Epithelial cell of proximal tubule (primary cell): ENCODE data around the gene MTUS2. TPM values are rescaled to one million over a fixed set of nuclear protein-coding genes. Genes with fewer than 3 reads are reported as not detected.
A peak's percentile ranks its signal among the peaks of the same experiment; 100 is the strongest.

ENCODE experiments used
- DNase-seq: peaks from one replicate; pipeline ENCODE4 v3.0.0-alpha.2; 2011; ENCODE audit warnings: low read depth
- H3K4me3 ChIP-seq: 2 replicates; pipeline ENCODE4 v1.5.1; 2011; ENCODE audit warnings: low read depth, mild to moderate bottlenecking, low read length
- CTCF ChIP-seq: conservative IDR thresholded peaks from 2 replicates; pipeline ENCODE4 v1.5.1; 2012; ENCODE audit warnings: low read depth, mild to moderate bottlenecking, low read length
- total RNA-seq: library from RNA; depleted of rRNA; stranded (reverse); fragments of >200 nt; gene quantifications from 2 replicates; pipeline ENCODE4 v1.2.3, GENCODE V29; 2015

MTUS2 gene
- total RNA-seq, 1 donor from 2014 or later: not detected

GRCh38 chr13:29540799-29541198 lies 720.7 kb downstream of the MTUS2 start:
- DNase-seq: no peak
- TF ChIP-seq CTCF: no peak

GRCh38 chr13:29541400-29541799 lies 721.3 kb downstream of the MTUS2 start:
- no peak for TF ChIP-seq CTCF
- H3K4me3 ChIP-seq: no peak overlapping the region
- no peak for DNase-seq

More at GRCh38 chr13:29540799-29541198, 720.7 kb downstream of the MTUS2 start:
- no peak overlapping the region for H3K4me3 ChIP-seq

- DNase-seq: no peak
Observed at GRCh38 chr13:29542381-29542780, 722.2 kb downstream of the MTUS2 start.

GRCh38 chr13:29543230-29544215 lies 723.4 kb downstream of the MTUS2 start:
- H3K4me3 ChIP-seq: no peak overlapping the region
- TF ChIP-seq CTCF: peak; percentile 35
- DNase-seq: peak; percentile 6

More at GRCh38 chr13:29542381-29542780, 722.2 kb downstream of the MTUS2 start:
- TF ChIP-seq CTCF: no peak
- H3K4me3 ChIP-seq: no peak overlapping the region

GRCh38 chr13:29545988-29546387 lies 725.8 kb downstream of the MTUS2 start:
- no peak overlapping the region for H3K4me3 ChIP-seq
- DNase-seq: no peak
- no peak for TF ChIP-seq CTCF

GRCh38 chr13:29546662-29547061 lies 726.5 kb downstream of the MTUS2 start:
- DNase-seq: no peak
- no peak for TF ChIP-seq CTCF
- H3K4me3 ChIP-seq: no peak overlapping the region
